Suppressor macrophage treated with lipopolysaccharide for 4 hours (primary cell): ENCODE measurements around the gene HDAC7.

Experiments
- DNase-seq: peaks from one replicate; pipeline ENCODE4 v3.0.0-alpha.2; 2020

The HDAC7 gene

DNA sequence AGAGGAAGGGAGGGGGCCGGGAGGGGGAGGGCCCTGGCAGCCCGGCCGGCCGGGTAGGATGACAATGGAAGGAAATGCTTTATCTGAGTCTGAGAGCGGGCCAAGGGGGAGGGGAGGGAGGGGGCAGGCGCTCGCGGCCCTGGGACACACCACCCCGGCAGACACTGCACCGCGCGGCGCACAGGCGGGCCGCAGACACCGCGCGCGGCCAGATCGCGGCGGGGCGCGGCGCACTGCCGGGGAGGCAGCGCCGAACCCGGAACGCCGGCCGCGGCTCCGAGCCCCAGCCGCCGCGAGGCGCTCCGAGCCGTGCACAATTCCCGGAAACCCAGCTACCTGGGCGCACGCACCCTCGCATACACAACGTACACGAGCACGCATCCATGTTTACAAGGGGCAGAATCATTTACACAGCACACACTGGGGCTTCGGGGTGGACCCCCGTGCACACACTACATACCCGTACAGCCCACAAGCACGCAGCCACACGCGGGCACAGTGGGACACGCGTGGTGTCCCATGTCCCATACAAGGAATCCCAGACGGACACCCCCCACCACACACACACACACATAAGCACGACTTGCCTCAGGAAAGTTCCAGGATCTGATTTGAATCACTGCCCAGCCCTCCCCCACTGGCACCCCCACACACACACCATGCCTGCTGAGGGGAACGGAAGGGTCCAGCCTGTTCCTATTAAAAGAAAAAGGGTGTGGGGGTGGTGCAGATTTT is at the start of gene HDAC7:
HDAC7 (minus strand) TSS at position 8 of the 735 bp plus-strand sequence. CDS start 118 bp downstream, outside the sequence.
- DNase-seq: peak; percentile 58

DNA sequence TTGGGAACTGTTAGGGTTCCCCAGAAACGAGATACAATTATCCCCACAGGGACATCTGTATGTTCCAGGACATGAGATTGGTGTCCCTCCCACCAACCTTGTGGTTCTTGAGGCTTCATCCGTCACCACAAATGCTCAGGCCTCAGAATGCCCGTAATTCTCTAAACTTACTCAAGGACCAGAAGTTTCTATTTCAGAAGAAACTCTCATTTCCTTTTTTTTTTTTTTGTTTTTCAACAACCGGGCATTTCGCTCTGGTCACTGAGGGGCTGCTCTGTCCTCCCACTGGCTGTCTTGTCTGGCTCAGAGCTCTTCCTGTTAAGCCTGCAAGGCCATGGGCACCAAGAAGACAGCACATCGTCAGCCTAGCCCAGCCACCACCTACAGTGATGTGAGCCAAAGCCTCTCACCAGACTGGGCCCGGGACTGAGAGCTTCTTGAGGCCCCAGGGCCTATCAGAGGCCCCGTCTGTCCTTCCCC is 48.9 kb upstream of the HDAC7 start:
- peak; percentile 89 for DNase-seq

DNA sequence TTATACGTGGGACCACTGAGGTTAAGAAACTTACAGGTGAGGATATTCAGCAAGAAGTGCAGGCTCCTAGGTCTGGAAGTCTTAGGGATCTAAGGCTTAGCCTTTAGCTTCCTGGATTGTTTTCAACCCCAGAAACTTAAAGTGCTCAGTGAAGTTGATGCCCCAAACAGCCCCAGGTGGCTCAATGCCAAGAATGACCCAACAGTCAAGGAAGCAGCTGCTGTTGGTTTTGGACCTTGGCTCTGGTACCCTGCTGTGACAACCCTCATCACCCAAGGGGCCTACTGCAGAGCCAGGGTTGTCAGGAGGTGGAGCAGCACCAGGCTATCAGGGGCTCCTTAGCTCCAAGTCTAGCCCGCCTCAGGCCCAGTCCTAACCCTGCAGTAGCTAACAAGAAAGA is 48.3 kb upstream of the HDAC7 start:
- peak; percentile 37 for DNase-seq

DNA sequence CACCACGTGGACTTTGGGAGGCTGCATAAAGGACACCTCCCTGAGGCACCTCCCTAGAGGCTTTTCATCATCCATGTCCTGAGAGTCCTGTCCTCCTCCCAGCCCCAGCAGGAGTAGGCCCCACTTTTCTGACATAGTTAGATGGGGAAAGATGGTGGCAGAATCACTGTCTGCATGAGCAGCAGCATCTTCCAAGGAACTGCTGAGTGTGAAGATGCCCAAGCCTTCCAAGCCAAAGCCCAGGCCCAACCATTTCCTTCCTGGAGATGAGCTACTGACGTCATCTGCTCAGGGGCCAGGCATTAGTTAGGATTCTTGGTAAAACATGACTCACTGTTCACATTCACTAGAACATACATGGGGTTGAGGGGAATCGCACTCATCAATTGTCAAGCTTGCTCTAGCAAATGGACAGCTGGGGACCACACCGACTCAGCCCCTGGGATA is 47.8 kb upstream of the HDAC7 start:
- DNase-seq: peak; percentile 89

DNA sequence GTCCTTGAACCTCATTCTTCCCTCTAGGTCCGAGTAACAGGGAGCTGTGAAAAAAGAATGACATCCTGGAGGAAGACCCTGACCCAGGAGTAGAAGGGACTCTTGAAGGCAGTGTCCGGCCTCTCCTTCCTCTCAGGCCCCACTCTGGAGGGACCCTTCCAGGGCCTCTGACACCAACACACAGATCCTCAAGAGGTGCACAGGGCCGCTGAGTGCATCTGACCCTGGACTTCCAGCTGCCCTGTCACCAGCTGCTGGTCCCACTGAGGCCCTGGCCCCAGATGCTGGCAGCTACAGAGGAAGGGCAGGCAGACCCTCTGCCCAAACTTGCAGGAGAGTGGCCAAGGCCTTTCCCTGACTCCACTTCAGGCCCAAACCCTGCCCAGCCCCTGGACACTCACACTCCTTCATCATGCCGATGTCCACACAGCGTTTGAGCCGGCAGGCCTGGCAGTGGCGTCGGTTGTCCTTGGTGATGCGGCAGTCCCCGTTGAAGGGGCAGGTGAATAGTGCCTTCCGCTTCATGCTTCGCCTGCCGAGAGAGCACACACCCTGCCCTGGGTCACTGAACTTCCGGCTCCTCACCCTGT is 45.0 kb upstream of the HDAC7 start:
- no peak for DNase-seq

DNA sequence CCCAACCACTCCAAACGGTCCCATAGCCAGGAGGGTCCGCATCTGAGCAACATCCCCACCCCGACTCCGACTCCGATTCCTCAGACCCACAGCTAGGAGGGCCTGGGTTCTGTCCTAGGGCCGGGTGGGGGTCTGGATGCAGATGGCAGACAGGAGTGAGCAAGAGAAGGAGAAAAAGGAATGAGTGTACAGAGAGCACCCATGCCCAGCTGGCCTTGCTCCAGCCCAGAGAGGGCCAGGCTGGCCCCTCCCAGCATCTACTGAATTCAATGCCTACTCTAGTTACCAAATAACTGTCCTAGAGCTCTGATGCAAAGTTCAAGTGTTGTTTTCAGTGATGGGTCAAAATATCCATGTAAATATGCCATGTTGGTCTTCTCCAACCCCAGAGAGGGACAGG is 44.3 kb upstream of the HDAC7 start:
- no peak for DNase-seq

DNA sequence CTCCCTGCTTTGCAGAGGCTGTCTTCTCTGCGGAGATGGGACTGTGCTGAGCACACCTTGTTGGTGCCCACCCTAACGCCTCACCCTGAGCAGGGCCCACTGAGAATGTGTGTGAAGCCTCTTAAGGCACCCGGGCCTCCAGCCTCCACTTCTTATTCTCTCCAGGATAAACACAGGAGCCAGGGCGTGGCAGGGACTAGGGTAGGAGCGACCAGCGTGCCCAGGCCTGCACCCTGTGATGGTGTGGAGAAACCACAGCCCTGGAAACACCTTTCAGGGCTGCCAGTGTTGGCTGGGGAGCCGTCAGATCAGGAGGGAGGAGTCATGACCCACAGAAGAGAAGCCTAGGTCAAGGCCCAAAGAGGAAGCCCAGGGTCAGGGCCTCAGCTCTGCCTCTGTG is 43.8 kb upstream of the HDAC7 start:
- no peak for DNase-seq

DNA sequence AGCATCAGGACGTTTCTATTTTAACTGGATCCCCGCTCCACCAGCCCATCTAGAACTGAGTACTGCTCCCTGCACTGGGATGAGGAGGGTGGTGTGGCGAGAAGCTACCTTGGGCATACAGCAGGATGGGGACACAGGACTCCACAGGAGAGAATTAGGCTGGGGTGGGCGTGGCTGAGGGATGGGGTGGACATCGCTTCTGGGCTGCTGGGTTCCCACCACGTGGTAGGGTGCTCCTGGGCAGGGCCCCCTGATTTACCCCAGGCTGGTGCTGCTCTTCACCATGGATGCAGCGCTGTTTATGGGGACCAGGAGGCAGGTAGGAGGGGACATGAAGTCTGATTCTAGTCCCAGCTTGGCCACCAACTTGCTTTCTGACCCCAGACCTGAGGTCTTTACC is 43.2 kb upstream of the HDAC7 start:
- DNase-seq: no peak

DNA sequence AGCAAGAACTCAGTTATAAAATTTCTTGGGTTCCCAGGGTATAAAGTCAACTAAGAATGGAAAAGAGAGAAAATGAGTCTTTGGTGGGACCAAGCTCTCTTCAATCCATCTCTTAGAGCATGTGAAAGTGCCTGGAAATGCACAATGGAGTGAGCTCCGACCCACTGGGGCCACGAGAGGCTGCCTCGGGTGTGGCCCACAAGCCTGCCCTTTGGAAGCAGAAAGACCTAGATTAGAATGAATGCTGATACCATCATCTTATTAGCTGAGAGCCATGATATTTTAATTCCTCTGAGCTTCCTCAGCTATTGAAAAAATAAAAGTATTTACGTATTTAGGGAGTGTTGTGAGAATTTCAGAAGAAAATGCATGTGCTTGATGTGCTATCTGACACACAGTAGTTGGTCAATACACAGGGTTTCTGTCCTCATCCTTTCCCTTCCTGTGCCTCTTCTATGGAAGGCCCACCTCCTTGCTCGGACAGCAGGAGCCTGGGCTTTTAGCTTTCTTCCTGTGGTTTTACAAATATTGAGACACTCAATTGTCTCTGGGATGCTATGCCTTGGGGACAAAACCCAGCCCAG is 42.6 kb upstream of the HDAC7 start:
- no peak for DNase-seq

DNA sequence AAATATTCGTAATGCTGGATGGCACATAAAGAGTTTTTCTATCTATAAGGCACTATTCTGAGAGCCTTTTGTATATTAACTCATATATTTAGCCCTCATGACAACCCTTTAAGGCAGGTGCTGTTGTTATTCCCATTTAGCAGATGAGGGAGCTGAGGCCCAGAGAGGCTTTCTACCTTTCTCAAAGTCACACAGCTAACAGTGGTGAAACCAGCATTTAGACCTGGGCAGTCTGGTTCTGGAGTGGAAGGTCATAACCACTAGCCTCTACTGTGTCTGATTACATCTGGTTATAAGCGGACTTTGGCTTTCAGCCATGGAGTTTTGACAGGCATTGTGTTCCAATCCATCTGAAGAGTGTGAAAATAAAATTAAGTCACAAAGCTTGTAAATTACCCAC is 41.2 kb upstream of the HDAC7 start:
- DNase-seq: no peak

DNA sequence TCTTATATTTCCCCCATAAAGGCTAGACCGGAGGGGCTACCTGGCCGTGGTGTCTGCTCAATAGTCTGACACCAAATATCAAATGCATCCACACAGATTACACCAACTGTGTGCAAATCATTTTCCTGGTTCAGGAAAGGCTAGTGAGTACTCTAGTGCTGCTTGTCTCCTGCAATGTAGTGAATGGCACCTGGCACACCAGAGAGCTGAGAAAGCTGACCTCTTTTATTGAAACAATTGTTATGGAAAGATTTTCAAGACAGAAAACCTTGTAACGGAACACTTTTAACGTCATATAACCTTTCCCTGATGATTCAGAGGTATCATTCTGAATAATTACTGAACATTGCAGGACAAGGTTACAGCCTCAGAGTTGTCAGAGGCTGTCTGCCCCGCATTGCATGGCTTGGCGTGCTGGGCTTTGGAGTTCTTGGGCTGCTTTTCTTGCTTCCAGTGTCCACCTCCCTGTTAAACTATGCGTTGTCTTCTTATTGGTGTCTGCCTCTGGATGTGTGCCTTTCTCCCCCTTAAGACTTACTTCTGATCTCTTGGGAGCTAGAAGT is 40.7 kb upstream of the HDAC7 start:
- DNase-seq: no peak

DNA sequence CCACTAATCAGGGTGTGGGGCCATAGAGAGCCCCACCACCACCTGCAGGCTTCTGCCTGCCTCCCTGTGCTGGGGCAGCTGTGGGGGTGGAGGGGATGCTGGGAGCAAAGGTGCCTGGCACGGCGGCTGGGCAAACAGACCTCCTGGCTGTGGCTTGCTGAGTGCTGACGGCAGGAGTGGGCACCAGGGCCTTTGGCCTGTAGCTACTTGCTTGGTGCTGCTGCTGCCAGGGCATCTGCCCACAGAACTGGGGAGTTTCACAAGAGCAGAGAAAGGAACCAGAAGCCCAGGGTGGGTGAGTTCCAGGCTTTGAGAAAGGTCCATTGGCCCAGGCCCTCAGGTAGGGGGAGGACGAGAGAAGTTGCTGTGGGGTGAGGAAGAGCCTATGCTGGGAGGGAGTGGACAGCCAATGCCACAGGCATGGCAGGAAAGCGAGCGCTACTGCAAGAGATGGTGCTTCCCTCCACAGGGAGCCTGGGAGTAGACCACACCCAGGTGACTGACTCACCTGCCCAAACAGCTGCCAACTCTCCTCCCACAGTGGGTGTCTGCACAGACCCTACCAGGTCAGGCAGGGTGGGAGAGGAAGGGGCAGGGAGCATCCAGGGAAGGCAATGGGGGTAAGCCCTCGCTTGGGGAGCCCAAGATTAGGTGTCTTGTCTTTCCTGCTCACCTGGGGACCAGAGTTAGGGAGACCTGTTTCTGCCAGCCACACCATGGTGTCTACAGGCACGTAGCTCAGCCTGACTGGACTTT is 39.0 kb upstream of the HDAC7 start:
- DNase-seq: no peak

DNA sequence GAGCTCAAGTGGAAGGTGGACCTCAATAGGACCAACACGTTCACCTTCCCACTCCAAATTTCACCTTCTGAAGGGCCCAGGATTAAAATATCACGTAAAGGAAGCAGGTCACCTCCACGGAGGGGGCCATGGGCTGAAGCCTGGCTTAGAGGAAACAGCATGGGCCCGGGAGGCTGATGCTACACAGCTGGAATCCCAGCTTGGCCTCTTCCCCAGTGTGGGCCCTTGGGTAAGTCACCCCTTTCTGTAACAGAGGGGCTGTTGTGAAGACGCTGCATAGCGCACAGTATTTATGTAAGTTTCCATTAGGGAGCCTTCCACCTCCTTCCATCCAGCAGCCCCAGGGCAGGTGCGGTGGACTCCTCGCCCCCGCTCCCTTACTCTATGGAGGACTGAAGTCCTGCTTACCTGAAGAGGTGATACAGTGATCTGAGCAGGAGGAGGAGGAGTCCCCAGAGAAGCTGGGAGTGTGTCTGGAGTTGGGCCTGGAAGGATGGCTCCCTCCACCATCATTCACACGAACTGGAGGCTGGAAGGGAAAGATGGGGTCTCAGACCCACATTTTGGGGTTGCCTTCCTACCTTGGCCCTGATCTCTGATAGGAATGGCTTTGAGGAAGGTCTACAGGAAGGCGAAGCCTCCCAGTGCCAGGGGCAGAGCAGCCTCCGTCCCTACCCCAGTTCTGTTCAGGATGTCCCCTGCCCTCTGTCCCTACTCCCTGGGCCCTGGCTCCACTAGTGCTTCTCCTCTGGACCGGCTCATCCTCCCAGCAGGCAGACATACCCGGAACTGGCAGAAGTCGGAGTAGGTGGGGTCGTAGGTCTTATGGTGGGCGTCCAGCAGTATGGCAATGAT is 37.2 kb upstream of the HDAC7 start:
- DNase-seq: no peak

DNA sequence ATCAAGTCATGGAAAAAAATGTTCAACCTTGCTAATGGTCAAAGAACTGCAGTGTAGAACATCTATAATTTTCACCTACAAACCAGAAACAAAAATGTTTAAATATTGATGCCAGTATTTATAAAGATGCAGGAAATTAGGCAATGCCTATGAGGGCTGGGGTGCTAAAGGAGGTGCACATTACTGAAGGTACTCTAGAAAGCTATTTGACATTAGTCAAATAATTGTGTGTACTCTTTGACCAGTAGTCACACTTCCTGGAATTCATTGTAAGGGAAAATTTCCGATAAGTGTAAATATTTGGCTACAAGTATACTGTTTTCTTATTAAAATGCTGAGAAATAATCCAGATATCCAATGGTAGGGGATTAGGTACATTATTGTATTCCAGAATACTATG is 36.4 kb upstream of the HDAC7 start:
- DNase-seq: no peak

DNA sequence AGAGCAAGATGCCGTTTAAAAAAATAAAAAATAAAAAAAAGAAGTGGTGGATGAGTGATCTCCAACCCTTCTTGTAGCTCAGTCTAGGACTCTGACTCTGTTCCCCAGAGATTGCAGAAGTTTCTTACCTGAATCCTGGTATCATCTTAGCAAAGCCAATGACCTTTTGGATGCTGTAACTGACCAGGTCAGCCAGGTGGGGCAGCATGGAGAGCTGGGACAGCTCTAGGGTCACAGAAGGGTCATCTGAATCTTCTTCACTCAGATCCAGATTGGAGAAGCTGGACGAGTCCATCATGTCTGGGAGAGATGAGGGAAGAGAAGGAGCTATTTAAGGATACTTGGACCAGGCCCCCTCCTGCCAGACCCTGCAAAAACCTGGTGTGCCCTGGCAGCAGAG is 35.8 kb upstream of the HDAC7 start:
- no peak for DNase-seq

DNA sequence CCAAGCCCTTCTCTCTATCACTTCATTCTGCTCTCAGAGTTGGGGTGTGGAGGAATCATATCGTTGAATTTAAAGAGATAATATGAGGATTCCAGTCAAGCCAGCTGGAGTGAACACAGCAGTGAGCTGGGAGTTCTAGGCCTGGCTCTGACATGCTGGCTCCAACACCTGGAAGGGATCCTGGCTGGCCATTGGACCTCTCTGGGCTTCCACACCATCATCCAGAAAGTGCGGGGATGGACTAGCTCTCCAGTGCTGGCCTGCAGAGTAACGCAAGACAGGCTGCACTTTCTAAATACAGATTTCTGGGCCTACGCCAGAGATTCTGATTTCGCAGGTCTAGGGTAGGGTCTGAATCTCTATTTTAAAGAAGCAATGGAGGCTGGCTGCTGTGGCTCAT is 34.8 kb upstream of the HDAC7 start:
- DNase-seq: no peak

DNA sequence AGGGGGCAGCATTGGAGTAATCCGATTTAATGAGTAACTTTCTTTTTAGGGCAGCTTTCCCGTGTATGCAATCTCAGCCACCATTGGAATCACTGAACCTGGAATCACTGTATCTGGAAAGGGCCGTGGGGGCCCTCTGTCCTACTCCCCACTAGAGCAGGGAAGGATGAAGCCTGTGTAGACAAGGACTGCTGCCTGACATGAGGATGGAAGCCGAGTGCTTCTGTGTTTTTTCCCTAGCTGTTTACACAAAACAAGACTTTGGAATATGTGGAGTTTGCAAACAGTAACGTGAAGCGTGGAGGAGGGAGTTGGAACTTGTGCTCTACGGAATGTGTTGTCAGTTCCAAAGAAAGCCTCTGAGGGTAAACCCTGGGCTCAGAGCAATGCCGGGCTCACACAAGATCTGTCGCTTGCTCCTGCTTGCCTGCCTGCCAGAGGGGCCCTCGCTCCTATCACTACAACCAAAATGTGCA is 32.4 kb upstream of the HDAC7 start:
- no peak for DNase-seq

DNA sequence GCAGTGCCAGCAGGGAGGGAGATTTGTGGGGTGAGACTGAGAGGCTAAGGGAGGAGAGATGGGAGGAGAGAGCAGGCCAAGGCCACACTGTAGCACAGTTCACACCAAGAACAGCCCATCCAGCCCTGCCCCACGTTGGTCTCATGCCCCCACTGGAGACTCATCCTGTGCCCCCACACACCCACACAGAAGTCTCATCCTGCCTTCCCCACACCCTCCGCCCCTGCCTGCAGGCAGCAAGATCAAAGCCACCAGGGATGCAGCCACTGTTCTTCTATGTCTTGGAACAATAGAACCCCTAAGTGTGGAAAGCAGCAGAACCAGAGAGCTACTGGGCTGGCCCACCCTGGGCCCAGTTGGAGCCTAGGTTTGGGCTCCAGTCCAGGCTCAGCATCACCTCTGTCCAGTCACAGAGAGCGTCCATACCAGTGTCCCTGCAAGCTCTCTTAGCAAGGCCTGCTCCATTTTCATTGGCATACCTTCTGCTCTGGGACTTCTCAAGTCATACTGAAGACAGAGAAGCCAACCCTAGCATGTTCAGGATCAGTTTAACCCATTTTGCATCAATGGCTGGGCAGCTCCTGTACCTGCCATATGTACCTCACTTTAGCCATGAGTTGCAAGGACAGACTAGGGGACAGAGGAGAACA is 31.7 kb upstream of the HDAC7 start:
- no peak for DNase-seq

DNA sequence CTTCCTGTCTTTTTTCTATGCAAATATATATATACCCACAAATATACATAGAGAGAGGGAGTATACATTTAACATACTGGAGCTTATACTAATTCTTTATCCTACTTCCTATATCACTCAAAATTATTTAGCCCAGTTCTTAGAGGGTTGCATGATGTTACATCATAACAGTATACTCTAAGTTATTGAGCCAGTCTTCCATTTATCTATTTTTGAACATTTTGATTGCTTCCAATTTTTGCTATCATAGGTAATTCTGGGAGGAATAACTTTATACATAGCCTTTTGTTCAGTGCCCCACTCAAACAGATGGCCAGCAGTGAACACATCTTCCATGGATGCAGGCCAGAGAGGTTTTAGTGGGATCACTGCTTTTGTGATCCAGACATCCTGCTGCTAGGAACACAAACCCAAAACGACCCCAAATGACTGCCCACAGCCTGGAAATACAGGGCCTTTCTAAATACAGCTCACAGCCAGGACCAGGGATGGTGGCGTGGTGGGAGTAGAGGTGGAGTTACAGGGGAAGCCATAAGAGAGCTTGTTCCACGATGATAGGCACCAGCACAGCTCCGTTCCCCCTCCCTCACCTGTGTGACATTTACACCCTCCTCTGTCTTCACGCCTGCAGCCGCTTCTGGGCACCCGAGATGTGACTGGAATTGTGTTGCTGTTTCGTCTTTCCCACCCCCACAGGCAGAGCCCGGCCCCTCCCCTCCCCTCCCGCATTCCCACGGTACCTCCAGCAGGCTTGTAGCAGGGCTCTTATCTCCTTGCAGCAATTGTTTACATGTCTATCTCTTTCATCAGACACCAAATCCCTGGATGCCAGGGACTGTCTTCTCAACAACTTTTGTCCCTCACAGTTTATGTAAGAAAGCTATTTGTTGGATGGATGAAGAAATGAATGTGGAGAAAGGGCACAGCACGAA is 30.7 kb upstream of the HDAC7 start:
- DNase-seq: no peak

DNA sequence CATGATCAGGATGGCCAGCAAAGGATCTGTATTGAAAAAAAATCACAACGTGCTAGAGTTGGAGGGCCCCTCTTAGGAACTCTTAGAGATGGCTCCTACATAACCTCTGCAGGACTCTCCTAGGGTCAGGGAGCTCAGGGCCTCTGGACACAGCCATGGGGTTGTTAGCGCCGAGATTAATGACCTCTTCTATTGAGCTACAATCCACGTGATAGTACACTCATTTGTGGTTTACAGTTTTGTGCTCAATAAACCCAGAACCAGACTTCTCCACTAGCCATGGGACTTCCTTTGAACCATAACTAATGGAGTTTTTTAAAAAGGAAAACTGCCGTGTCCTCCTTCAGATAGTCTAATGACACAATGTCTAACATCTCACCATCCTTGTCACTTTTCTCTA is 29.6 kb upstream of the HDAC7 start:
- no peak for DNase-seq
